HS-5 (cell line): ENCODE measurements around the gene PRDM11.

Experiments used
- DNase-seq: peaks from one replicate; pipeline ENCODE4 v3.0.0-alpha.2; 2012; ENCODE audit warnings: low read depth

Gene PRDM11

DNA sequence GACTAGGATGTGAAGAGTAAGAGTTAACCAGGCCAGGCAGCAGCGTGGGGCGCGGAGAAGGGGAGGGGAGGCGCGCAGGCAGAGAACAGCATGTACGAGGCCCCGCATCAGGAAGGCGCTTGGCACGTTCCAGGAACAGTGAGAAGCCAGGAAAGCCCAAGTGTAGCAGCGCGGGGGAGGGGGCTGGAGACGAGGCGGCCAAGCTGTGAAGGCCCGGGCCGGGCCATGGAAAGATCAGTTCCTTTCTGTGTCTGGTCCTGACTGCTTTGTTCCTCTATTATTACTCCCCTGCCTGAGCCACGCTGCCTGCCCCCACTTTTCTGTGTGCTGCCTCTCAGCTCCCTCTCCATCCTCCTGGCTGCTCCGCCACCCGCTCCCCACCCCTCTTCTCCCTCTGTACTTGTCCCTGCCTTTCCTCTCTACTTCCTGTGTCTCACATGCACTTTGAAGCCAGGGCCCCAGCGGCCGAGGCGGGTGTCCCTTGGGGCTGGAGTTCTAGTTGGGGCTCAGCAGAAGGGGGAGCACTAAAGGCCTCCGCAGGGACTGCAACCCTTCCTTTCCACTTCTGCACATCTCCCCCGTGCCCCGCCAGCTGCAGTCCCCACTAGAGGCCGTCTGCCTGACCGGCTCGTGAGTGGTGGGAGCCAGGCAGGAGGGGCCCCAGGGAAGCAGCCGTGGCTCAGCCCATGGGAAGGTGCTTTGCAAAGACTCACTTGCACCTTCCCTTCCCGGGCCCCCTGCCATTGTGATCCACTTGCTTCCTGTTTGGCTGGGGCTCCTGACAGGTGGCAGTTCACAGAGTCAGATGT lies 63.7 kb downstream of the PRDM11 start:
- no peak for DNase-seq

DNA sequence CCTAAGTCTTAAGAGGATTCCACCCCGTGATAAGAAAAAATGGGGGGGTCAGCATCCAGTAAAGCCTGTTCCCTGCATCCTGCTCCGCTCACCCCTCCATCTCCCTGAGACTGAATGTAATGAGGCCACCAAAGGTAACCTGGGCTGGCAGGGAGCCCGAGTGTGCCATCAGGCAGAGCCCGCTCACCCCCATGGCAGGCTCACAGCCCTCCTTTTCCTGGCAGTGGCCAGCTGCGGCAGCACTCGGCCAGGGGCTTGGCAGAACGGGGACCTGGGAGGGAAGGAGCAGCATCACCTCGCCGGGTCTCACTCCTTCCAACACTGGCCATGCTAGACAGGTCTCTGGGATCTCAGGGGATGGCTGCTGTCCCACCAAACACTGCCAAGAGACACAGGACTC lies 64.4 kb downstream of the PRDM11 start:
- no peak for DNase-seq

DNA sequence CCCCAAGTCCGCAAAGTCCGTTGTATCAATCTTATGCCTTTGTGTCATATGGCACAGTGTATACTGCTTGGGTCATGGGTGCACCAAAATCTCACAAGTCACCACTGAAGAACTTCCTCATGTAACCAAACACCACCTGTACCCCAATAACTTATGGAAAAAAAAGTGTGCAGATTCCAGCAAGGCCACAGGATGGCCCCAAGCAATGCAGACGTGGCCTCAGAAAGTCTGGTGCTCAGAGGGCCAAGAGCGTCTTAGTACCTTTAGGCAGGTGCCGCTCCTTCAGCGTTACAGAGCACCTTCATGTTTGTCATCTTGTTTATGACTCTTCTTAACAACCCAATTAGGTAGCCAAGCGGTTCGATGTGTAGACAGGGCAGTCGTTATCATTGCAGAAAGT lies 65.3 kb downstream of the PRDM11 start:
- no peak for DNase-seq

DNA sequence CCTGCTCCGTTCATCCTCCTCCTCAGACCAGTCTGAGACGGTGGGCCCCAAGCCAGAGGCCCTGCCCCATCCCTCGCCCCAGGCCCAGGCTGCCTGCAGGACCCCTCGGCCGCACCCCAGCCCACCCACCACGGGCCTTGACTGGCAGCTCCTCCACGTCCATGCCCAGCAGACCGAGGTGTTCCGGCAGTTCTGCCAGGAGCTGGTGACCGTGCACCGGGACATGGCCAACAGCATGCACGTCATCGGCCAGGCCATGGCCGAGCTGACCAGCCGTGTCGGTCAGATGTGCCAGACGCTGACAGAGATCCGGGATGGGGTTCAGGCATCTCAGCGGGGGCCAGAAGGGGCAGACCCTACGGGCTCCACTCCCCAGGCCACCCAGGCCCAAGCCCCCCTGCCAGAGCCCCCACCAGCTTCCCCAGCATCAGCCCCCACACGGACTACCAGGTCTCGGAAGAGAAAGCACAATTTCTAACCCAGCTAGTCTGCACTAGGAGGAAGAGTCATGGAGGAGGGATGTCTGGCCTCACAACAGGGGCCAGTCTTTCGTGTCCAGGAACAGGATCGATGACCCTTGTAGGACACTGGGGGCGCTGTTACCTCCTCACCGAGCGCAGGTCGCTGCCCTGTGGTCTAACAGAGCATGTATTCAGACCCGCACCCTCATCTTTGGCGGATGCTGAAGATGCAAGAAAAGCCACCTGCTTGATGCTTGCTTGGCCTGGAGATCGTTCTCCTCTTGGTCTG lies 66.3 kb downstream of the PRDM11 start:
- DNase-seq, result no peak

DNA sequence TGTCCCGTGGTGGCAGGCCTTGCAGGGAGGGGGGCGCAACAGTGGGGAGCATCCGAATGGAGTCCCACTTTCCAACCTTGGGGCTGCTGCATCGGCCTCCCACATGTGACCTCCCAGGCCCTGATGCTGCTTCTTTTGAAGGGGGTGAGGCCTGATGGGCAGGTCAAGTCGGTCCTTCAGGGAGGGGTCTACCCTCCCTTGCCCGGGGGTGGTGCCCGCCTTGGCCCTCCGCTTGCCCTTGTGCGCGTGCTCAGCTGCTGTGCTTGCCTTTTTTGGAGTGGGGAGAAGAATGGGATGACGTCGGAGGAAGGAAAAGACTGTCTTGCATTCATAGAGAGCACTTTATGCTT lies 66.9 kb downstream of the PRDM11 start:
- DNase-seq, result no peak

DNA sequence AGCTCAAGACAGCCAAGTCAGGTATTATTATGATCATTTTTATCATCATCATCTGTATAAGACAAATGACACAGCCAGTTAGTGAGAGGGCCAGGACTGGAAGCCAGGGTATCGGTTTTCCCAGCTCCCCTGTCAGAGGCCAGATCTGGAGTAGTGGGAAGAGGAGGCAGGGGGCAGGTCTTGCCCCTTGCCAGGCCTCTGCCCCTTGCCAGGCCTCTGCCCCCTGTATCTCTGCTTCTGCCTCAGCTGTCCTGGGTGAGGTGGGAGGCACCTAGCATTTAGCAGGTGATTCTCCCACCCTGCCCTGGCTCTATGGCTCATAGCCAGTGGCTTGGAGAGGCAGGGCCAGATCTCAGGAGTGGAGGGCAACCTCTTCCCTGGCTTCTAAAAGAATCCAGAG lies 67.3 kb downstream of the PRDM11 start:
- no peak for DNase-seq

DNA sequence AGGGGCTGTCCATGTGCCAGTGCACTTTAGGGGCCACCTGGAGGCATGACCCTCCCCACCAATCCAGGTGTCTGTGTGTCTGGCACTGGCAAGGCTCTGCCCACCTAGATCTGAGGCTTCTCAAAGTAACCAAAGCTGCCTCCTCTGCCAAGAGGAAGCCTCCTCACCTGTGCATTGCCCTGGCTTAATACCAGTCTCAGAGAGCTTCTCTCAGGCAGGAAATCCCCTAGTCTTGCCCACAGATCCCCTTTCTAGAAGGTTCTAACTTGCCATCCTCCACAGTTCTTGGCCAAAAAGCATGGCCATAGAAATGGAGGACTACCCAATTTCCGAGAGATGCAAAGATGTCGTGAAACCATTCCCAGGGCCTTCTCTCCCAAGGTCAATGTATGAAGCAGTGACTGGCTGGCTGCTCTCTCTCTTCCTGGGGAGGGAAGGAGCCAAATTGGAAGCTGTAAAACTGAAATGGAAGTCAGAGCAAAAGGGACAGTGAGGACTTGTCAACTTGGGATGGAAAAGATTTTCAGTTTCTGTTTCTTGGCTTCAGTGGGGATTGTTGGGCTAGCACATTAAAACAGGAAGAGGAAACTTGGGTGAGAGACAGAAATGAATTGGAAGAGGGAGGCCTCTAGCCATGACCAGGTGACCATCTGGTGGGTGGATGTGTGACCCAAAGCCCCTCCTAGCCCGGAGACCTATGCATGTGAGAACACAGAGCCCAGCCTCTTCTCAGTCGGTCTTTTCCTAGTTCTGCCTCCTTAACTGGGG lies 68.8 kb downstream of the PRDM11 start:
- no peak for DNase-seq

DNA sequence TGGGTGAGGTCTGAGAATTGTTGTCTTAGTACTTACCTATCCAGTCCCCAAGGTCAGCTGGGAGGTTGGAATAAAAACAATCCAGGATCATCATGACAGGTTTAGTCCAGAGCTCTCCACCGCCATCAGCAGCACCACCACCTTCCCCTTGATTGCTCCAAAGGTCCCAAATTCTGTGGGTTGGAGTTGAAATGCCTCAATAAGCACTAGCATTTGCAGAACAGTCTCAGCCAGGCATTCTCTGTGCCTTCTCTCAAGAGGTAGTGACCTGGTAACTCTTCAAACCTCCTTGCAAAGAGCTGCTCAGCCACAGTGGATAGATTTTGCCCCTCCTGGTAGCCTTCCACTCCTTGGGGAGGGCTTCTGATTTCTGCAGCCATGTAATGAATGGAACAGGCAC lies 69.6 kb downstream of the PRDM11 start:
- DNase-seq, result no peak

DNA sequence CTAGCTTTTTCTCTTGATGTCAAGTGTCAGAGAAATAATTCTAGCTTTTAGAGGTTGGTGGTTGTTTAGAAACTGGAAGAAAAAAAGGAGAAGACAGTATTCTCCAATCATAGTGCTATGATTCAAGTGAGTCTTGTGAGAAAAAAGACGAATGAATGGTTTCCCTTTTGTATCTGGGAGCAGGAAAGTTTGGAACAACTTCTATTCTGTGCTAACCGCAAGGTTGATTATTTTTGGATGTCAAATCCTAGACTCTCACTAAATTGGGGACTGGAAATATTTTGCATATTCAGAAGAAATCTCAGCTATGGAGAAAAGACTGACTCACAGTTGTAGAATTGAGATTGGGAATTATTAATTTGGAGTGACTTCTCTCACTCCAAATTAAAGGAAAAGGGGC lies 70.5 kb downstream of the PRDM11 start:
- DNase-seq, result no peak

DNA sequence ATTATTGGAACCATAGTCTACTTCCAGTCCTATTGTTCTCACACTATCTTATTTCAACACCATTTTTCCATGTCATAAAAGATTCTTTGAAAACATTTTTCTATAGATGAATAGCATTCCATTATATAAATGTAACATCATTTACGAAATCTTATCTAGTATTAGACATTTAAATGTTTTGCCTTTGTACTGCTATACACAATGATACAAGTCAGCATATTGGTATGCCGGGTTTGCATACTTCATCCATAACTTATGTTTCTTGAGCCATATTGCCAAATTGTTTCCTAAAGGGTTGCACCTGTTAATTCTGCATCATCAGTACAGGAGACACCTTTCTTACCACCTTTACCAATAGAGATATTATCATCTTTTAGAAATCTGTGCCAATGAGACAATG lies 71.6 kb downstream of the PRDM11 start:
- peak; percentile 23 for DNase-seq

DNA sequence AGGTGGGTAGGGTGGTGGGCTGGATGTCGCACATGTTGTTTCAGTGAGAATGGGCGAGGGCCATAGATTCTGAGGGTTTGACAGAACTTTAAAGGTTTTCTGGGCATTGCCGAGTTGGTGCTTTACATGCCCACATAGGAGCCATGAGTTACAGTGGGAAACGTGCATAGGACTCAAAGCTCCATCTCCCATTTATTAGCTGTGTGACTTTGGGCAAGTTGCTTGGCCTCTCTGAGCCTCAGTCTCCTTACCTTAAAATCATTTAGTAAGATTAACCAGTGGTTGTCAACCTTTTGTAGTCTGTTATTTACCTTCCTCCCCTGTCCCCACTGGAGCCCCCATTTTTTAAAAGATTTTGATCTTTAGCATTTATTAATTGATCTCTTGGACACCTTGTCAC lies 72.3 kb downstream of the PRDM11 start:
- no peak for DNase-seq

DNA sequence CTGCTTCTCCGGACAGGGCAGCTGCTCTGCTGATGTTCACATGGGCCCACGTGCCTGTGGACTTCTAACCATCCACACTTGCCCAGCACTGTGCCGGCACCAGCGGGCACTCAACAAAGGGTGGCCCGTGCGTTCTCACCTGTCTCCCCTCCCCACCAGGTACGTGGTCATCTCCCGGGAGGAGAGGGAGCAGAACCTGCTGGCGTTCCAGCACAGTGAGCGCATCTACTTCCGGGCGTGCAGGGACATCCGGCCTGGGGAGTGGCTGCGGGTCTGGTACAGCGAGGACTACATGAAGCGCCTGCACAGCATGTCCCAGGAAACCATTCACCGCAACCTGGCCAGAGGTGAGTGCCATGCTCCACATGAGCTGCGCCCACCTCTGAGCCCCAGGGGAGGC lies 73.0 kb downstream of the PRDM11 start:
- no peak for DNase-seq

DNA sequence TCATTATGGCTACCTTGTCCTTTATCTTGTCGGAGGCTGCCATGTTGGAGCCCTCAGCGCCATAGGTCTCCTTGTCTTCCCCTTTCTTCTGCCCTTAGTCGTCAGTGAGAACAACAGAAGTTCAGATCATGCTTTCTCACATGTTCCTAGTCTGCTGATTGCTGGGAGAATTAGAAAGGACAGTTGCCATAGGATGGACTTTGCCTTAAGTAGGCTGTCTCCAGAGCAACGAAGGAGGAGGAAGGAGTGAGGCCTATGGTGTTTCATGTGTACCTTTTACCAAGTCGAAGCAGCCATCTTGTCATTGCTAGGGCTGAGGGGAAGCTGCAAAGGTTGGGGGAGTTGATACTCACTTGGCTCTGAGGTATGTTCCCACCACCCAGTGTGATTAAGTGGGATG lies 77.1 kb downstream of the PRDM11 start:
- DNase-seq, result no peak

DNA sequence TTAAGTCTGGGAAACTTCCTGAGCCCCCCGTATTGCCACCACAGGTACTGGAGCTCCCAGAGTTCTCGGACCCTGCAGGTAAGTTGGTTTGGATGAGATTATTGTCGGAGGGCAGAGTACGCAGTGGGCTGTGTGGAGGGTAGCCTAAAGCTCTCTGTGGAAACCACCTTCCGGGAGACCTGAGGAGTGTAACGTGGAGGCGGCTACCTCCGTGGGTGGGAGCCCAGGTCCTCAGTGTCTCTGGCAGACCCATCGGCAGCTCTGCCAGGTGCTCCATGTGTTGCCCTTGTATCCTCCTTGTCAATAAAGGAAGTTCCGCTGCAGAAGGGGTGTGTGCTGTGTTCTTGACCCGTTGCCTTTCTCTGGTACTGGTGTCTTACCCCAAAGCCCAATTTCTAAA lies 78.3 kb downstream of the PRDM11 start:
- no peak for DNase-seq

DNA sequence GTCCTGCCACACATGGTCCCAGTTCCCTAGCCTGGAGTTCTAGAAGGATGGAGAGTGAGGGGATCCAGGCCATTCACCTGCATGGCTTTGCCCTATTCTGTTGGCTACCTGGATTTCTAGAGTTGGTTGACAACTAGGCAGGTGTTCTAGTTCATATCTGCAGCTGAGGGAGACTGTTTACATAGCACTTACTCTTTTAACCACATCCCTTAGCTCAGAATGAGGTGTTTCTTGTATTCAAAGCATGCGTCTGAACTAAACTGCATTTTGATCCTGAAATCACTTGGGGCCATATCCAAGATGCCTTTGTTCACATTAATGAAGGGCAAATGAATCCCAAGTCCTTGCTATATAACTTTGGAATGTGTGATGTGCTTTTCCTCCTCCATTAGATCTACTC lies 78.8 kb downstream of the PRDM11 start:
- no peak for DNase-seq

DNA sequence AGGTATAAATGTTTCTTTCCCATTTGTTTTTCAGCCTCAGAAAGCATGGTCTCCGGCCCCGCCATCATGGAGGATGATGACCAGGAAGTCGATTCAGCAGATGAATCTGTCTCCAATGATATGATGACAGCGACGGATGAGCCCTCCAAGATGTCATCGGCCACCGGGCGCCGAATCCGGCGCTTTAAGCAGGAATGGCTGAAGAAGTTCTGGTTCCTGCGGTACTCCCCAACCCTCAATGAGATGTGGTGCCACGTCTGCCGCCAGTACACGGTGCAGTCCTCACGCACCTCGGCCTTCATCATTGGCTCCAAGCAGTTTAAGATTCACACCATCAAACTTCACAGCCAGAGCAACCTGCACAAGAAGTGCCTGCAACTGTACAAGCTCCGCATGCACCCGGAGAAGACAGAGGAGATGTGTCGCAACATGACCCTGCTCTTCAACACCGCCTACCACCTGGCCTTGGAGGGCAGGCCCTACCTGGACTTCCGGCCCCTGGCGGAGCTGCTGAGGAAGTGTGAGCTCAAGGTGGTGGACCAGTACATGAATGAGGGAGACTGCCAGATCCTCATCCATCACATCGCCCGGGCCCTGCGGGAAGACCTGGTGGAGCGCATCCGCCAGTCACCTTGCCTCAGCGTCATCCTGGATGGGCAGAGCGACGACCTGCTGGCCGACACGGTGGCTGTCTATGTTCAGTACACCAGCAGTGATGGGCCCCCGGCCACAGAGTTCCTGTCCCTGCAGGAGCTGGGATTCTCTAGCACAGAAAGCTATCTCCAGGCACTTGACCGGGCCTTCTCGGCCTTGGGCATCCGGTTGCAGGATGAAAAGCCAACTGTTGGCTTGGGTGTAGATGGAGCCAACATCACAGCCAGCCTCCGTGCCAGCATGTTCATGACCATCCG lies 79.8 kb downstream of the PRDM11 start:
- no peak for DNase-seq

DNA sequence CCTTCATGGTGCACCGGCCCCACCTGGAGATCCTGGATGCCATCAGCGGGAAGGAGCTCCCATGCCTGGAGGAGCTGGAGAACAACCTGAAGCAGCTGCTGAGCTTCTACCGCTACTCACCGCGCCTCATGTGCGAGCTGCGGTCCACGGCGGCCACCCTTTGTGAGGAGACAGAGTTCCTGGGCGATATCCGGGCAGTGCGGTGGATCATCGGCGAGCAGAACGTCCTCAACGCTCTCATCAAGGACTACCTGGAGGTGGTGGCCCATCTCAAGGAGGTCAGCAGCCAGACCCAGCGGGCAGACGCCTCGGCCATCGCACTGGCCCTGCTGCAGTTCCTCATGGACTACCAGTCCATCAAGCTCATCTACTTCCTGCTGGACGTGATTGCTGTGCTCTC lies 80.5 kb downstream of the PRDM11 start:
- no peak for DNase-seq

DNA sequence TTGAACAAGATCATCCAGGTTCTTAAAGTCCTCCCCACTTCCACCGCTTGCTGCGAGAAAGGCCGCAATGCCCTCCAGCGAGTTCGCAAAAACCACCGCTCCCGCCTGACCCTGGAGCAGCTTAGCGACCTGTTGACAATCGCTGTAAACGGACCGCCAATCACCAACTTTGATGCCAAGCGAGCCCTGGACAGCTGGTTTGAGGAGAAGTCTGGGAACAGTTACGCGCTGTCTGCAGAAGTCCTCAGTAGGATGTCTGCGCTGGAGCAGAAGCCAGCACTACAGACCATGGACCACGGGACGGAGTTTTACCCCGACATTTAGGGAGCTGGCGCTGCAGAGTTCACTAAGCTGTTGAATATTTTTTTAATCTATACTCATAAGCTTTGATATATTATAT lies 81.4 kb downstream of the PRDM11 start:
- no peak for DNase-seq

DNA sequence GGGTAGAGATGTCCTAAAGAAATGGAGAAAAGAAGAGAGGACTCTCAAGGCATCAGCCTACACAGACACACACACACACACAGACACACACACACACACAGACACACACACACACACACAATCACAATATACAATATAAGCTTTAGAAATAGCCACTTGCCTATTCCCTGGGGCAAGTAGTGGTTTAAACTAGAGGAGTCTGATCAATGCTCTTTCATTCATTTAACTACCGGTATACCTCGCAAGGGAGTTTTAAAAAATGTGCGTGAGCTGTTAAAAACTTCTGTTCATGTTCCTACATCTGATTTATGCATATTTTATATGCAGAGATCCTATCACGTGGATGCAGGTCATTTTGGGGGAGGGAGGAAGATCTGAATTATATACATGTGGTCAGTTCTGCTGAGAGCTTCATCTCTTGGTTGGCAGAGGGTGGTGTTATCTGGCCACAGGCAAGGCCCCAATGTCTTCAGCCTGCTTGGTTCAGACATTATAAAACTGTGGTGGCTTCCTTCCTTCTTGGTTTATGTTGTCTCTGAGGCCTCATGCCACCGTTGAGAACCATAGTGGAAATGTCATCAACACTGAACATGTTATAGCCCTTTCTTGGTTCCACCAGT lies 83.1 kb downstream of the PRDM11 start:
- DNase-seq, result no peak

DNA sequence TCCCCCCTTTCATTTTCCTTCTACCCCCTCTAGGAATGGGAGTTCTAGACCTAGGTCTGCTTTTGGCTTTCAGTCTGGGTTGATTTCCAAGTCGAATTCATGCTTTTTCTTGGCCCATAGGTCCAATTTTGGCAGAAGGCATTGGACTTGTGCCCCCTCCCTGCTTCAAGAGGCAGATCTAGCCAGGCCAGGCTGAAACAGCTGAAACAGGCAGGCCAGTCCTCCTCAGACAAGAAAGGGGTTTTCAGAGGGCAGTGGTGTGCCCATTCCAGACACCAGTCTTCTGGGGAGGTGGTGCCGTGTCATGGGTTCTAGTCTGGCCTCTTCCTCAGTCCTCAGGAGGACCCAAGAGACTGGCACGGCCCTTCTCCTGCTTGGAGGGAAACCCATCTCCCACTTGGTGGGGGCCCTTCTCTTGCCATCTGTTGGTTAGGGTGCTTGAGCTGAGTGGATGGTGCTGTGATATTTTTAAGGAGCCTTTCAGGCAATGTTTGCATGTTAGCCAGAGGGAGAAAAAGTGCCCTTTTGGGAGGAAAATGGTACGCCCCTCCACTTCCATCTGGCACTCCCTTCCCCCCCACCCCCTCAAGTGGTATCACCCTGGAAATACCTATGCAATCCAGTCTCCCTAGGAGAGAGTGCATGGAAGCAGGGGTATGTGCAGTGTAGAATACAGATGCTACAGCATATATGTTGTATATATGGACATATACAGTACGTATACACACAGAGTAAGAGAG lies 86.1 kb downstream of the PRDM11 start:
- DNase-seq, result no peak
